HG02759 (cell line): Measurements from ENCODE around the gene ENDOG.
A peak's percentile ranks its signal among the peaks of the same experiment; 100 is the strongest.
"Not testable (repeated sequence)": the region's sequence is repeated elsewhere in the genome, so short reads cannot be mapped to it uniquely, and the experiment has no call there.

Source experiments
- ATAC-seq: cut with Tn5 transposase; IDR thresholded peaks from one replicate; pipeline ENCODE4 v1.9.1; 2021; ENCODE audit warnings: mild to moderate bottlenecking, moderate library complexity; ENCODE audit not compliant: unreplicated experiment

The ENDOG gene

GRCh38 chr9:128828267-128828666 lies 10.0 kb downstream of the ENDOG start:
- no peak for ATAC-seq

GRCh38 chr9:128828719-128829452 lies 10.6 kb downstream of the ENDOG start:
- no peak for ATAC-seq

- ATAC-seq = peak; percentile 97
Observed at GRCh38 chr9:128829477-128830251, 11.4 kb downstream of the ENDOG start, which contains the start of gene SPOUT1. TSS of gene SPOUT1 (minus strand) at chr9:128829794. CDS start at chr9:128829780, 14 bp downstream.

GRCh38 chr9:128833696-128834095 lies 15.4 kb downstream of the ENDOG start:
- ATAC-seq = no peak

GRCh38 chr9:128835246-128836210 lies 17.2 kb downstream of the ENDOG start:
- no peak for ATAC-seq

- no peak for ATAC-seq
Observed at GRCh38 chr9:128836509-128837145, 18.3 kb downstream of the ENDOG start.

GRCh38 chr9:128838338-128838737 lies 20.0 kb downstream of the ENDOG start:
- ATAC-seq = no peak

GRCh38 chr9:128840524-128840923 lies 22.2 kb downstream of the ENDOG start:
- ATAC-seq = no peak

- ATAC-seq = no peak
Observed at GRCh38 chr9:128841694-128842492, 23.6 kb downstream of the ENDOG start.

- not testable (repeated sequence) for ATAC-seq
Observed at GRCh38 chr9:128843171-128843570, 24.9 kb downstream of the ENDOG start.

- ATAC-seq = no peak
Observed at GRCh38 chr9:128845186-128845931, 27.1 kb downstream of the ENDOG start.

- no peak for ATAC-seq
Observed at GRCh38 chr9:128846680-128847030, 28.4 kb downstream of the ENDOG start.

GRCh38 chr9:128847803-128848202 lies 29.5 kb downstream of the ENDOG start:
- no peak for ATAC-seq

- ATAC-seq = not testable (repeated sequence)
Observed at GRCh38 chr9:128851024-128851423, 32.7 kb downstream of the ENDOG start.

GRCh38 chr9:128851779-128852600 lies 33.7 kb downstream of the ENDOG start:
- ATAC-seq = not testable (repeated sequence)

GRCh38 chr9:128852646-128853045 lies 34.3 kb downstream of the ENDOG start:
- not testable (repeated sequence) for ATAC-seq

GRCh38 chr9:128854454-128854853 lies 36.2 kb downstream of the ENDOG start:
- ATAC-seq = not testable (repeated sequence)

GRCh38 chr9:128858476-128858875 lies 40.2 kb downstream of the ENDOG start:
- not testable (repeated sequence) for ATAC-seq
